Thyroid gland (tissue), 4 donors: ENCODE measurements around the gene KIAA1755.

Experiments used
- CTCF ChIP-seq, 6 experiments: fragments of 200-600 bp in 3 of 6; fragments of 450-650 bp in 3 of 6; sonication (generic) in 3 of 6; IDR thresholded peaks; one replicate each; pipeline ENCODE4 v1.5.1; 2016 to 2019; ENCODE audit warnings: antibody characterized with exemption in 6 of 6, mild to moderate bottlenecking in 2 of 6, inconsistent platforms in 1 of 6, moderate library complexity in 1 of 6
- POLR2A ChIP-seq, 2 donors: fragments of 450-650 bp; IDR thresholded peaks; one replicate each; pipeline ENCODE4 v1.6.1; 2017; ENCODE audit warnings: antibody characterized with exemption in 2 of 2, mild to moderate bottlenecking in 2 of 2, moderate library complexity in 1 of 2

DNA sequence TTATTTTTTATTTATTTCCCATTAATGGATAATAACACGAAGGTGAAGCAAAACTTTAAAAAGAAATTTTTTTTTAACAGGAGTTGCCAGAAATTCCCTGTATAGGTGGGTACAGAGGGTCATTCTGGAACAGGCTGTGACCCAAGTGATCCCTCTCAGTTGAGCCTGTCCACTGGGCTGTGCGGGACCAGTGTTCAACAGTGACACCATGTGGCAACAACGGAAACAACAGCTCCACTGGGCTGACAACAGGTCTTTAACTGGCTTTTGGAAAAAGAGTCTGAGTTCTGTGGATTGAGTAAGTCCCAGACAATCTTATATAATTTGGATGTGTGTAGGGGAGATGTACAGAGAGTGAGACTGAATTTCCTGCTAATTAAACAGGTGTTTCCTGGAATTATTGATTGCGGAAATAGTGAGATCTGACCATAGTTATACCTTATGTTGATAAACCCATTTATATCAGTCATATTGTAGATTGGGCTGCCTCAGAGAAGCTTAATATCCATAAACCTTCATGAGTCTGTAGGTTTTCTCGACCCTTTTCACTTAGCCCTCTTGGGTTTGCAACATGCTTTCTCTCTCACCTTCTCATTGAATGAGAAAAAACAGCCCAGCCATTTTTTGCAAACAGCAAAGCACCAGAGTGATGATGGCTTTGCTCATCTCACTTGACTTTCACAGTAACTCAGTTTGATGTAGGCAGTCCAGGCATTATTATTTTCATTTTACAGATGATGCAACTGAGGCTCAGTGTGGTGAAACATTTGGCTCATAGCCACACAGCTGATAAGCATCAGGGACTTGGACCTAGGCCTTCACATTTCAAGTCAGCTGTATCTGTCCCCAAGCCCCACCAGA lies 17.5 kb downstream of the KIAA1755 start:
- TF ChIP-seq CTCF (IDR thresholded peaks at IDR 0.05) (no peak), POLR2A (IDR thresholded peaks at IDR 0.05) (no peak)
